Hepatocyte (in vitro differentiated cells): ENCODE results near the gene CLEC4C. TPM values are rescaled to one million over a fixed set of nuclear protein-coding genes. Genes with fewer than 3 reads are reported as not detected.
"Not testable (repeated sequence)": the region's sequence is repeated elsewhere in the genome, so short reads cannot be mapped to it uniquely, and the experiment has no call there.

Experiments used
- DNase-seq: peaks from one replicate; pipeline ENCODE4 v3.0.0-alpha.2; 2016; ENCODE audit warnings: low spot score
- H2AFZ ChIP-seq: fragments of 200-600 bp; sonication (generic); 2 replicates; pipeline ENCODE4 v1.6.0; 2016; ENCODE audit warnings: antibody characterized with exemption, mild to moderate bottlenecking
- H3K27ac ChIP-seq: fragments of 200-600 bp; sonication (generic); 2 replicates; pipeline ENCODE4 v1.5.1; 2016; ENCODE audit warnings: mild to moderate bottlenecking
- H3K27me3 ChIP-seq: fragments of 200-600 bp; sonication (generic); 2 replicates; pipeline ENCODE4 v1.6.1; 2016
- H3K36me3 ChIP-seq: fragments of 200-600 bp; sonication (generic); replicated peaks from 2 replicates; pipeline ENCODE4 v1.5.1; 2016; ENCODE audit warnings: low read depth; ENCODE audit not compliant: insufficient read depth
- H3K4me1 ChIP-seq: fragments of 200-600 bp; sonication (generic); 2 replicates; pipeline ENCODE4 v1.5.1; 2016; ENCODE audit warnings: mild to moderate bottlenecking, moderate library complexity; ENCODE audit not compliant: insufficient read depth
- H3K4me2 ChIP-seq: fragments of 200-600 bp; sonication (generic); 2 replicates; pipeline ENCODE4 v1.6.0; 2016
- H3K4me3 ChIP-seq: fragments of 200-600 bp; sonication (generic); 2 replicates; pipeline ENCODE4 v1.5.1; 2016; ENCODE audit warnings: mild to moderate bottlenecking
- H3K79me2 ChIP-seq: fragments of 200-600 bp; sonication (generic); 2 replicates; pipeline ENCODE4 v1.6.0; 2017; ENCODE audit warnings: mild to moderate bottlenecking
- H3K9me2 ChIP-seq: fragments of 200-600 bp; sonication (generic); replicated peaks from 2 replicates; pipeline ENCODE4 v1.6.0; 2017; ENCODE audit warnings: mild to moderate bottlenecking; ENCODE audit not compliant: insufficient read depth
- H3K9me3 ChIP-seq: fragments of 200-600 bp; sonication (generic); 2 replicates; pipeline ENCODE4 v1.5.1; 2016; ENCODE audit warnings: low read depth, mild to moderate bottlenecking
- H4K20me1 ChIP-seq: fragments of 200-600 bp; sonication (generic); 2 replicates; pipeline ENCODE4 v1.6.0; 2016; ENCODE audit warnings: mild to moderate bottlenecking; ENCODE audit not compliant: insufficient read depth, poor library complexity, severe bottlenecking
- CTCF ChIP-seq: fragments of 200-600 bp; sonication (generic); IDR thresholded peaks from 2 replicates; pipeline ENCODE4 v1.5.1; 2016; ENCODE audit warnings: antibody characterized with exemption, mild to moderate bottlenecking; ENCODE audit not compliant: poor library complexity
- EZH2 ChIP-seq: fragments of 200-600 bp; sonication (generic); IDR thresholded peaks from 2 replicates; pipeline ENCODE4 v1.6.1; 2016; ENCODE audit warnings: antibody characterized with exemption, mild to moderate bottlenecking, borderline replicate concordance
- EZH2phosphoT487 ChIP-seq: fragments of 200-600 bp; sonication (generic); IDR thresholded peaks from one replicate; pipeline ENCODE4 v1.6.1; 2018; ENCODE audit warnings: antibody characterized with exemption, mild to moderate bottlenecking, low read depth, moderate library complexity; ENCODE audit not compliant: unreplicated experiment, severe bottlenecking
- WGBS: methylation state at CpG from one replicate; pipeline ENCODE4 v1.1.6; 2016; ENCODE audit warnings: low lambda C conversion rate; ENCODE audit errors: missing lambda C conversion rate; 5-methylcytosine and 5-hydroxymethylcytosine counted together
- polyA plus RNA-seq: library from polyadenylated mRNA; unstranded; fragments of >200 nt; fragmentation: Nextera tagmentation; extraction: Ambion mirVana; gene quantifications from 2 replicates; pipeline ENCODE4 v1.2.1, GENCODE V29; 2016
- total RNA-seq: library from RNA; depleted of rRNA; stranded (reverse); fragments of >200 nt; gene quantifications from 2 replicates; pipeline ENCODE4 v1.2.3, GENCODE V29; 2014

CLEC4C gene
- total and polyA plus RNA-seq, 2 experiments from 2014 or later, result not detected

GRCh38 chr12:7751941-7752922 lies 5.1 kb upstream of the CLEC4C start:
- not testable (repeated sequence) for H3K9me3 ChIP-seq, H2AFZ ChIP-seq, H3K27me3 ChIP-seq, H3K79me2 ChIP-seq, H3K9me2 ChIP-seq, H3K4me2 ChIP-seq, H3K4me3 ChIP-seq, H3K4me1 ChIP-seq, H3K36me3 ChIP-seq, DNase-seq, H4K20me1 ChIP-seq, H3K27ac ChIP-seq
- 97% methylated on average over 42 of the region's 48 CpGs for WGBS

GRCh38 chr12:7751394-7751793 lies 4.2 kb upstream of the CLEC4C start:
- no peaks in the 10 kb centered on the region for H3K36me3 ChIP-seq
- no peak overlapping the region for H3K4me3 ChIP-seq
- H3K4me1 ChIP-seq, result no peaks in the 10 kb centered on the region
- no peaks in the 10 kb centered on the region for H3K9me3 ChIP-seq
- H3K9me2 ChIP-seq, result no peaks in the 10 kb centered on the region
- H3K79me2 ChIP-seq, result no peaks in the 10 kb centered on the region
- H3K27ac ChIP-seq, result no peak overlapping the region
- H3K27me3 ChIP-seq, result no peaks in the 10 kb centered on the region
- DNase-seq, result no peak
- 91% methylated on average over 20 of the region's 20 CpGs for WGBS
- no peak for TF ChIP-seq EZH2phosphoT487
- no peak for TF ChIP-seq CTCF
- no peak for TF ChIP-seq EZH2
- H2AFZ ChIP-seq, result no peak overlapping the region
- no peaks in the 10 kb centered on the region for H4K20me1 ChIP-seq
- H3K4me2 ChIP-seq, result no peak overlapping the region

GRCh38 chr12:7750350-7750749 lies 3.2 kb upstream of the CLEC4C start:
- TF ChIP-seq EZH2phosphoT487 (no peak), CTCF (no peak), EZH2 (no peak)
- no peaks in the 10 kb centered on the region for H3K36me3 ChIP-seq
- WGBS, result 82% methylated on average over 6 of the region's 6 CpGs
- no peak overlapping the region for H3K27ac ChIP-seq
- no peaks in the 10 kb centered on the region for H4K20me1 ChIP-seq
- no peaks in the 10 kb centered on the region for H3K9me3 ChIP-seq
- H3K27me3 ChIP-seq, result no peaks in the 10 kb centered on the region
- H3K4me3 ChIP-seq, result no peak overlapping the region
- H3K79me2 ChIP-seq, result no peaks in the 10 kb centered on the region
- no peaks in the 10 kb centered on the region for H3K9me2 ChIP-seq
- DNase-seq, result no peak
- H2AFZ ChIP-seq, result no peak overlapping the region
- H3K4me2 ChIP-seq, result no peak overlapping the region
- no peaks in the 10 kb centered on the region for H3K4me1 ChIP-seq

GRCh38 chr12:7749442-7749841 lies 2.3 kb upstream of the CLEC4C start:
- H3K9me3 ChIP-seq, result no peaks in the 10 kb centered on the region
- no peaks in the 10 kb centered on the region for H3K9me2 ChIP-seq
- no peak overlapping the region for H3K4me2 ChIP-seq
- no peak overlapping the region for H3K4me3 ChIP-seq
- WGBS, result 88% methylated on average over 8 of the region's 8 CpGs
- TF ChIP-seq EZH2 (no peak), EZH2phosphoT487 (no peak), CTCF (no peak)
- no peaks in the 10 kb centered on the region for H3K79me2 ChIP-seq
- H3K4me1 ChIP-seq, result no peaks in the 10 kb centered on the region
- H2AFZ ChIP-seq, result no peak overlapping the region
- no peaks in the 10 kb centered on the region for H3K27me3 ChIP-seq
- DNase-seq, result no peak
- H3K36me3 ChIP-seq, result no peaks in the 10 kb centered on the region
- H3K27ac ChIP-seq, result no peak overlapping the region
- H4K20me1 ChIP-seq, result no peaks in the 10 kb centered on the region
